Muscle layer of duodenum (tissue), 2 donors: ENCODE measurements around the gene GPR35.
"Not testable (repeated sequence)": the region's sequence is repeated elsewhere in the genome, so short reads cannot be mapped to it uniquely, and the experiment has no call there.

Experiments
- H3K27ac ChIP-seq: one replicate; pipeline ENCODE4 v1.7.0; 2013; ENCODE audit warnings: mild to moderate bottlenecking, low read length
- H3K27me3 ChIP-seq: one replicate; pipeline ENCODE4 v1.7.0; 2013; ENCODE audit warnings: low read depth, mild to moderate bottlenecking, control low read depth, low read length
- H3K36me3 ChIP-seq, 2 donors: one replicate each; pipeline ENCODE4 v1.7.0; 2013; ENCODE audit warnings: low read length in 2 of 2, control low read depth in 1 of 2, mild to moderate bottlenecking in 1 of 2; ENCODE audit not compliant: insufficient read depth in 2 of 2, control insufficient read depth in 1 of 2
- H3K4me1 ChIP-seq, 2 donors: one replicate each; pipeline ENCODE4 v1.7.0; 2013; ENCODE audit warnings: low read length in 2 of 2, mild to moderate bottlenecking in 2 of 2, control low read depth in 1 of 2, moderate library complexity in 1 of 2; ENCODE audit not compliant: insufficient read depth in 2 of 2, control insufficient read depth in 1 of 2
- H3K4me3 ChIP-seq, 2 donors: one replicate each; pipeline ENCODE4 v1.7.0; 2013; ENCODE audit warnings: low read length in 2 of 2, low read depth in 1 of 2, mild to moderate bottlenecking in 1 of 2
- H3K9me3 ChIP-seq, 2 donors: one replicate each; pipeline ENCODE4 v1.7.0; 2013; ENCODE audit warnings: low read length in 2 of 2, control low read depth in 1 of 2, mild to moderate bottlenecking in 1 of 2; ENCODE audit not compliant: control insufficient read depth in 1 of 2
- donor health status: healthy.

GPR35 gene

DNA sequence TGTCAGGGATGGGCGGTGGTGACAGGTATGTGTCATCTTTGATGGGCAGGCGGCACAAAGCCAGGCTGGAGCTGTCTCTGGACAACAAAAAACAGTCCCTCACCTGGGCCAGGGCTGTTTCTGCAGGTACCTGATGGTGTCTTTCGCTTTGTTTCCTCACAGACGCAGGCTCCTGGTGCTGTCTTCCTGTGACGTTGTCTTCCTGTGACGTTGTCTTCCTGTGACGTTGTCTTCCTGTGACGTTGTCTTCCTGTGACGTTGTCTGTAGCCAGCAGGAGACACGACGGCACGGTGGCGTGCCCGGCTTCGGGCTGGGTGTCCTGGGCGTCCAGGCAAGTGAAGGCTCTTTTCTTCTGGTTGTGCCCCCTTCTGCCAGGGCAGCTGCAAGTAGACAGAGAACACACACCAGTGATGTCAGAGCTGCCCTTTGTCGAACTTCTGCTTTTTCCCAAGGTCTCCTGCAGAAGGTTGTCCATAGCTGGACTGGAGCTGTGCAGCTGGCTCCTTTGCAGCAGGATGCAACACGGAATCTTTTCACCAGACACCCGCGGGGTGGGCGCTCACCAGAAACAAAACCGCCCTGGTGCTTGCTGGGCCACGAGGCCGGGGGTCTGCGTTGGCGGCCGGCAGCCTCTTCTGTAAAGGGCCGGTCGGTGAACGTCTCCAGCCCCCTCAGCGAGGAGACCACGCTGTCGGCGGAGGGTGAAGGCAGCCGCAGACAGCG is 21.1 kb downstream of the GPR35 start:
- Histone ChIP-seq H3K4me1 (no peaks in the 10 kb centered on the region), H3K36me3 (no peaks in the 10 kb centered on the region), H3K4me3 (no peak overlapping the region), H3K27ac (no peak overlapping the region), H3K27me3 (peaks cover 4% of the 10 kb centered on the region), H3K9me3 (no peaks in the 10 kb centered on the region)

DNA sequence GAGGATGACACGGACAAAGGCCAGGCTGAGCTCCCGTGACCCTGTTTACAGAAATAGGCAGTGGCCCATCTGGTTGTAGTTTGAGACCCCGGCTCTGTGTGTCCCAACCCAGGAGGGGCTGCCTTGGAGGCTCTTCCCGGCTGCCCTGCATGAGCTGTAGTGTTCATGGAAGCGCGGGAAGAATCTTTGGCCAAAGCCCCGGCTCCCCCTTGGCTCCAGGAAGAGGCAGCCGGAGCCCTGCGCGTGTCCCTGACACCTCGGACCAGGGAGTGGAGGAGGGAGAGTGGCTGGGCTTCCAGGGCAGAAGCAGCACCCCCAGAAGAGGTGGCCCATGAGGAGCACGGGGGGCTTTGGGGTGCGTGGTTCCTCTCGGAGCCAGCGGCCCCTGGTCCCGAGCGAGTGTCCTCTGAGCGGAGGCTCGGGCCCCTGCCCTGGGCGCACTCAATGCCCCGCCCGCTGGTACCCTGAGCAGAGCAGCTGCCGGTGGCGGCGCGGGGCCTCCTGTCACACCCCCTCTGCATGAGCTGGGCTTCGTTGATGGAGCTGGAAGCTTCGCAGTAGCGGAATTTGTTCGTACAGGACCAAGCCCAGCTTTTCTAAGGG is 21.7 kb downstream of the GPR35 start:
- Histone ChIP-seq H3K36me3 (no peaks in the 10 kb centered on the region), H3K4me1 (no peaks in the 10 kb centered on the region), H3K4me3 (no peak overlapping the region), H3K27ac (no peak overlapping the region), H3K9me3 (no peaks in the 10 kb centered on the region), H3K27me3 (peaks cover 4% of the 10 kb centered on the region)

DNA sequence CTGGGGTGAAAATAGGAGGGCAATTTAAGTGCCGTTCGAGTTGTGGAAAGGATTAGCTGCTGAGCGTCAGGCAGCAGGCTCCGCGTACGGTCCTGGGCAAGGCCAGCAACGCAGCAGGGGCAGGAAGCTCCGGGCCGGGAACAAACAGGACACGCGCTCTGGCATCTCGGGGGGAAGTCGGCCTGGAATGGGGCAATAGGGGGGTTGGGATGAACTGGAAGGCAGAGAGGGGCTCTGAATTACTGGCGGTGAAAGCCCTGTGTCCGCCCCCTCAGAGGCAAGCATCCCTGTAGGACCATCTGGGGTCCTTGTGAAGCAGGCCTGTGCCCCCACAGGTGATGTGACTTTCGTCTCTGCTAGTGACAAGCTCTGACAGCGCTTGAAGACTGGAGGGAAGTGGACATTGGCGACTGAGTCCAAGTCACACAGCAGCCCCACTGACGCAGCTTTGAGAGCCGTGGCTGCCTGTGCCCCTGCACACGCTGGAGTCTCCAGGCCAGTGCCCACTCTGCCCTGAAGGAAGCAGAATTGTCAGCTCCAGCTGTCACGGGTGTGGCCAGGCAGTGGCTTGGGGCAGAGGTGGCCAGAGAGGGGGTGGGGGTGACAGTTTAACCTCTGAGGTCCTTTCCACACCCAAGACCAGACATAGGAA is 22.3 kb downstream of the GPR35 start:
- Histone ChIP-seq H3K27ac (no peak overlapping the region), H3K27me3 (peaks cover 4% of the 10 kb centered on the region), H3K36me3 (no peaks in the 10 kb centered on the region), H3K9me3 (no peaks in the 10 kb centered on the region), H3K4me3 (no peak overlapping the region), H3K4me1 (no peaks in the 10 kb centered on the region)

DNA sequence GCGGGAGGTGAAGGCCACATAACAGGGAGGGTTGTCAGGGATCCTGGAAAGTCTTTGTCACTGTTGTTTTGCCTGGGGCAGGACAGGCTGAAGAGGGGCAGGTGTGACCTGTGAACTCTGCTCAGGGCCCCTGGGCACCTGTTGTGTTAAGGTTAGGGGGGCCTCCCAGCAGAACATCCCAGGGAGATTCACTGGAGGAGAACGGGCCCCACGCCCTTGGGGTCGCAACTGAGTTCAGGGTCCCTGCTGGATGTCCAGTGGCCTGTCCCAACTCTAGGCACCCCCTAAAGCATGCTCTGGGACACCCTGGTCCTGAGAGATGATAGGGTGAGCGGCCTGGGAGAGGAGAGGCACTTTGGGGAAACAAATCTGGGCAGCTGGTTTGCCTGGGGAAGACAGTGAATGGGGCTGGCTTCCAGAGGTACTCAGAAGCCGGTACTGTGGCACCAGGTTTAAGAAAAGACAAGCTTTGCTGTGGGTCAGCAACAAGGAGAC is 22.9 kb downstream of the GPR35 start:
- no peaks in the 10 kb centered on the region for H3K4me1 ChIP-seq
- H3K4me3 ChIP-seq = no peak overlapping the region
- H3K36me3 ChIP-seq = no peaks in the 10 kb centered on the region
- H3K27me3 ChIP-seq = peaks cover 4% of the 10 kb centered on the region
- no peaks in the 10 kb centered on the region for H3K9me3 ChIP-seq
- H3K27ac ChIP-seq = no peak overlapping the region

DNA sequence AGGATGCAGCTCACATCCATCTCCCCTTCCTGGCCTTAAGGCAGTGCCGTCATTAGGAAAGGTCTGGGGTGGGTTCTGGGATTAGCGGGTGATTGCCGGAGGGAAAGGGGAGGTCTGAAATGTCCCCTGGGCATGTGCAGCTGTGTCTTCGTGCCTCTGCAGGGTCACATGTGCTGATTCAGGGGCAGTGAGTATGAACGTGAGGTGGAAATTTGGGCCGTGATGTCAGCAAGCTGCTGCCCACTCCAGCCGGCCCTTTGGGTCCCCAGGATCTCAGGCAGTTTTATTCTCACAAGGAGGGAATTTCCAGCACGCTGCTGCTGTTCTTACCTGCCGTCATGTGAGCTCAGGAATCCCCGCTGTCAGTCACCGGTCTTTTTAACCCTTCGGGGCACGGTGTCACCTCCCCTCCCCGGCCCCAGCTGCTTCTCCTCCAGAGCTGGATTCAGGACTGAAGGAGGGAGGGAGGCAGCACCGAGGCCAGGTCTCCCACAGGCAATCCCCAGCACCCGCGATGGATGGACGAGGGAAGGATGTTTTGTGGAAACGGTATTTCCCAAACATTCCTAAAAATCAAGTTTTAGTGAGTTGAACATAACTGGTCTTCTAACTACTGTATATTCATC is 23.5 kb downstream of the GPR35 start:
- Histone ChIP-seq H3K27me3 (peaks cover 4% of the 10 kb centered on the region), H3K36me3 (no peaks in the 10 kb centered on the region), H3K9me3 (no peaks in the 10 kb centered on the region), H3K27ac (no peak overlapping the region), H3K4me3 (no peak overlapping the region), H3K4me1 (no peaks in the 10 kb centered on the region)

DNA sequence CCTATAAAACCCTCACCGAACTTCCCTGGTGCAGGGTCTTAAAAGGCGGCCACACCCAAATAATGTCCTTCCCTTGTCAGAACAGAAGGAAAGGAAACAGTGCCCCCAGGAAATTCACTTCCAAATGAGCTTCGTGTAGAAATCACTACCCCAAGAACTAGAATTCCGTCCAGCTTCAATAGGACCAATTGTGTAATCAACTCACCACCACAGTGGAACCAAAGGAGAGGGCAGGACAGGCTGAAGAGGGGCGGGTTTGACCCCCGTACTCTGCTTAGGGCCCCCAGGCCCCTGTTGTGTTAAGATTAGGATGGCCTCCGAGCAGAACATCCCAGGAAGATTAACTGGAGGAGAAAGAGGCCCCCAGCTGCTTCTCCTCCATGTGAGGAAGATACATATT is 24.1 kb downstream of the GPR35 start:
- H3K4me3 ChIP-seq = no peak overlapping the region
- no peak overlapping the region for H3K27ac ChIP-seq
- H3K27me3 ChIP-seq = no peaks in the 10 kb centered on the region
- H3K36me3 ChIP-seq = no peaks in the 10 kb centered on the region
- no peaks in the 10 kb centered on the region for H3K4me1 ChIP-seq
- no peaks in the 10 kb centered on the region for H3K9me3 ChIP-seq

DNA sequence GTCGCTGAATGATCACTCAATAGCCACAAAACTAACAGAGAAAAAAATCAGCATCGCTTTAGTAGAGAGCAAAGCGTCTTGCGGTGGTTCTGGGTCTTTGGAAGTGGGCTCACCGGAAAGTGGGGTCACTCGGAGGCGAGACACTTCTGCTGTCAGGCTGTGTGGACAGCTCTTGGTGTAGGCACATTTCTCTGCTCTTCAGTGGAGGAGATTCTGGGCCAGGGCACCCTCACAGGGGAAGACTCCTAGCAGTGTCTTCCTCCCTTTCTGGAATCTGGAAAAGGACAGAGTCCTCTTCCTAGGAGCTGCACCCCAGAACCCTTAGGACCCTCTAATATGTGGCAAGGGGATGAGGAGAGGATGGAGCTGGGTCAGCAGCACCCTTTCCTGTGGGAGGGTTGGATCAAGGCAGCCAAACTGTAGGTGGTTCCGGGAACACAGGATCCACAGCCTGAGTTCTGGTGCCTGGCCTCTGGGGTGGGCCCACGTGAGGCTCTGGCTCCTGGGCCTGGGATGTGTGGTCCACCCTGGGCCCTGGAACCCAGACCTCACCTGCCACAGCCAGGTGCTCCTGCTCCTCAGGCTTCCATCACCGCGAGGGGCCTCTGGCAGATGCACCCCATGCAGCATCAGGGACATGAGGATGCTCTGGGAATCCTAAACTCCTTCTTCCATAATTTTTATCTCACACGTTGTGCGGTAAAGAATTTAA is 25.1 kb downstream of the GPR35 start:
- H3K9me3 ChIP-seq = no peaks in the 10 kb centered on the region
- H3K4me1 ChIP-seq = no peaks in the 10 kb centered on the region
- H3K27me3 ChIP-seq = no peaks in the 10 kb centered on the region
- no peak overlapping the region for H3K4me3 ChIP-seq
- H3K27ac ChIP-seq = no peak overlapping the region
- no peaks in the 10 kb centered on the region for H3K36me3 ChIP-seq

DNA sequence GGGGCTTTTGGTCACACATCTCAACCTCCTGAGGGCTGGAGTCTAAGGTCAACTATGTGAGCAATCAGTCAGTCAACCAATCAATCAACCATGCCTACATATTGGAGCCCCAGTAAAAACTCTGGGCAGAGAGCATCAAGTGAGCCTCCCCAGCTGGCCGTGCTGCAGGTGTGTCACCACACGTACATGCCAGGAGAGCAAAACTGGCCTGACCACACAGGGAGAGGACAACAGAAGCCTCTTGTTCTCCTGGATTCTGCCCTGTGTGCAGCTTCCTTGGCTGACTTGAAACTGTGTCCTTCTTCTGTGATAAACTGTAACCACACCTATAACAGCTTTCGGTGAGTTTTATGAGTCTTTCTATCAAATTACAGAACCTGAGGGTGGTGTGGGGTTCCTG is 25.9 kb downstream of the GPR35 start:
- no peak overlapping the region for H3K27ac ChIP-seq
- H3K36me3 ChIP-seq = no peaks in the 10 kb centered on the region
- no peaks in the 10 kb centered on the region for H3K27me3 ChIP-seq
- H3K9me3 ChIP-seq = no peaks in the 10 kb centered on the region
- H3K4me3 ChIP-seq = no peak overlapping the region
- H3K4me1 ChIP-seq = no peaks in the 10 kb centered on the region

DNA sequence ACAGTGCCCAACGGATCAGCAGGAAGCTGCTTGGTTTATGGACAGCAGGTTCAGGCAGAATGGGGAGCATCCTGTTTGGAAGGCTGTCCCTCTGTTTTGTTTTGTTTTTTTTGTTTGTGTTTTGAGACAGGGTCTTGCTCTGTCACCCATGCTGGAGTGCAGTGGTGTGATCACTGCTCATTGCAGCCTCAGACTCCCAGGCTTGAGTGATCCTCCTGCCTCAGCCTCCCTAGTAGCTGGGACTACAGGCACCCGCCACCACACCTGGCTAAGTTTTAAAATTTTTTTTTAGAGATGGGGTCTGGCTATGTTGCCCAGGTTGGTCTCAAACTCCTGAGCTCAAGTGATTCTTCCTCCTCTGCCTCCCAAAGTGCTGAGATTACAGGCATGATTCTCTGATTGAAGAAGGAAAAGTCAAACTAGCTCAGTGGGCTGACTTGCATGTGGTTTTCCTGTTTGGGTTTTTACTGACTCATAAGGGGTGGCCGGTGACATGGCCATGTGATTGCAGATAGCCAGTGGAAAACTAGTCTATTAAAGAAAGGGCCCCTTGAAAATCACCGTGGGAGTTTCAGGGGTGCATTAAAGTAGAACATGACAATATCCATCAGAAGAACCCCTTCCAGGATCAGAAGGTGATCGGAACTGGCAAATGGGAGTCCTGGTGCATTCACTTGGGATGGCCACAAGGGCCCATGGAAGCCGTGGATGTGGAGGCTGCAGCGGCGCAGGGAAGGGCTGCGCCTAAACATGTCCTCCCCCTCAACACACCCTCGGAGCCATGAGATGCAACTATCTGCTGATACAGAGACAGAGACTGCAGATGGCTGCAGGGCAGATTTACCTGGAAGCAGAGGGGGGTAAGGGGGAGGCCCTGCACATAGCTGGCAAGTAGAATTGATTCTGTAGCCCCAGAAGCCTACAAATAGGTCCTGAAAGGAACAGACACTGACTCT is 30.9 kb downstream of the GPR35 start:
- no peaks in the 10 kb centered on the region for H3K27me3 ChIP-seq
- H3K36me3 ChIP-seq = no peaks in the 10 kb centered on the region
- H3K4me3 ChIP-seq = no peak overlapping the region

DNA sequence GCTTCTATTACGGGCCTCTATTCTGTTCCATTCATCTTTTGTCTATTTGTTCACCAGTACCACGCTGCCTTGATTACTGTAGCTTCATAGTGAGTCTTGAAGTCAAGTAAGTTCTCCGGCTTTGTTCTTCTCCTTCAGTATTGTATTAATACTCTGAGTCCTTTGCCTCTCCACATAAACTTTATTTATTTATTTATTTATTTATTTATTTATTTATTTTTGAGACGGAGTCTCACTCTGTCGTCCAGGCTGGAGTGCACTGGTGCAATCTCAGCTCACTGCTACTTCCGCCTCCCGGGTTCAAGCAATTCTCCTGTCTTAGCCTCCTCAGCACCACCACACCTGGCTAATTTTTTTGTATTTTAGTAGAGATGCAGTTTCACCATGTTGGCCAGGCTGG is 34.6 kb downstream of the GPR35 start:
- H3K36me3 ChIP-seq, H3K27ac ChIP-seq, H3K27me3 ChIP-seq, H3K9me3 ChIP-seq, H3K4me1 ChIP-seq, H3K4me3 ChIP-seq: not testable (repeated sequence)

More for the DNA sequence above, 30.9 kb downstream of the GPR35 start:
- H3K27ac ChIP-seq = no peak overlapping the region
- peaks cover 0 to 1% of the 10 kb centered on the region in 2 donors for H3K9me3 ChIP-seq
- no peaks in the 10 kb centered on the region for H3K4me1 ChIP-seq
